DND-41 (cell line): Measurements from ENCODE around the gene IDH3A.

Experiments
- ATAC-seq: fragments of 200-7000 bp; cut with Tn5 transposase; 3 replicates; pipeline ENCODE4 v1.9.1; 2021; ENCODE audit warnings: low read depth; ENCODE audit not compliant: insufficient read depth
- DNase-seq: peaks from one replicate; pipeline ENCODE4 v3.0.0-alpha.2; 2020
- H2AFZ ChIP-seq: 2 replicates; pipeline ENCODE4 v1.6.0; 2012; ENCODE audit warnings: low read depth, low read length
- H3K27ac ChIP-seq: 2 replicates; pipeline ENCODE4 v1.5.1; 2012; ENCODE audit warnings: low read length, inconsistent platforms
- H3K27me3 ChIP-seq: fragments of 200-600 bp; sonication (generic); 2 replicates; pipeline ENCODE4 v1.6.0; 2012; ENCODE audit warnings: low read length, mild to moderate bottlenecking, inconsistent platforms; ENCODE audit not compliant: insufficient read depth, poor library complexity
- H3K36me3 ChIP-seq: 2 replicates; pipeline ENCODE4 v1.5.1; 2012; ENCODE audit warnings: low read length, inconsistent platforms; ENCODE audit not compliant: insufficient read depth
- H3K4me1 ChIP-seq: 2 replicates; pipeline ENCODE4 v1.5.1; 2012; ENCODE audit warnings: mild to moderate bottlenecking, low read length; ENCODE audit not compliant: insufficient read depth
- H3K4me2 ChIP-seq: 2 replicates; pipeline ENCODE4 v1.6.0; 2012; ENCODE audit warnings: mild to moderate bottlenecking, moderate library complexity, low read length, inconsistent platforms; ENCODE audit not compliant: insufficient read depth
- H3K4me3 ChIP-seq, 2 experiments: fragments of 200-600 bp in 1 of 2; shearing (Covaris generic) in 1 of 2; 2 replicates each; pipeline ENCODE4 v1.5.1; 2012 to 2016; ENCODE audit warnings: inconsistent platforms in 2 of 2, low read length in 2 of 2, mild to moderate bottlenecking in 2 of 2, low read depth in 1 of 2, moderate library complexity in 1 of 2
- H3K79me2 ChIP-seq: 2 replicates; pipeline ENCODE4 v1.6.0; 2012; ENCODE audit warnings: low read length, inconsistent platforms; ENCODE audit not compliant: insufficient read depth
- H3K9ac ChIP-seq: 2 replicates; pipeline ENCODE4 v1.6.0; 2012; ENCODE audit warnings: low read depth, mild to moderate bottlenecking, inconsistent platforms, low read length, moderate library complexity
- H3K9me3 ChIP-seq: 2 replicates; pipeline ENCODE4 v1.5.1; 2012; ENCODE audit warnings: low read length, moderate library complexity, mild to moderate bottlenecking, inconsistent platforms; ENCODE audit not compliant: insufficient read depth, severe bottlenecking
- H4K20me1 ChIP-seq: 2 replicates; pipeline ENCODE4 v1.6.0; 2012; ENCODE audit warnings: low read length; ENCODE audit not compliant: insufficient read depth
- CTCF ChIP-seq: IDR thresholded peaks from 2 replicates; pipeline ENCODE4 v1.5.1; 2012; ENCODE audit warnings: borderline replicate concordance, low read length, moderate library complexity, mild to moderate bottlenecking; ENCODE audit not compliant: poor library complexity, severe bottlenecking; ENCODE audit errors: extremely low read depth
- EZH2 ChIP-seq: IDR thresholded peaks from 3 replicates; pipeline ENCODE4 v1.6.1; 2012; ENCODE audit warnings: borderline replicate concordance, low read depth, mild to moderate bottlenecking, moderate library complexity, low read length, inconsistent platforms; ENCODE audit not compliant: severe bottlenecking

Gene IDH3A

GRCh38 chr15:78156653-78157052 is 7.5 kb downstream of the IDH3A start:
- DNase-seq (no peak), ATAC-seq (no peak)
- TF ChIP-seq EZH2 (no peak), CTCF (no peak)
- Histone ChIP-seq H3K4me1 (peaks cover 16% of the 10 kb centered on the region), H3K4me2 (no peak overlapping the region), H3K4me3 (no peak overlapping the region), H3K79me2 (peaks cover 42% of the 10 kb centered on the region), H3K9ac (no peak overlapping the region), H4K20me1 (peaks cover 4% of the 10 kb centered on the region; the same call in 1 of the 2 replicates), H2AFZ (no peak overlapping the region), H3K9me3 (no peaks in the 10 kb centered on the region), H3K27me3 (no peaks in the 10 kb centered on the region), H3K36me3 (peaks cover 66% of the 10 kb centered on the region), H3K27ac (no peak overlapping the region)

GRCh38 chr15:78157203-78157602 is 8.0 kb downstream of the IDH3A start:
- Histone ChIP-seq H3K9ac (no peak overlapping the region), H3K4me1 (peaks cover 14% of the 10 kb centered on the region), H3K27me3 (no peaks in the 10 kb centered on the region), H3K79me2 (peaks cover 38% of the 10 kb centered on the region), H3K9me3 (no peaks in the 10 kb centered on the region), H3K4me3 (no peak overlapping the region), H2AFZ (no peak overlapping the region), H3K36me3 (peaks cover 71% of the 10 kb centered on the region), H3K4me2 (no peak overlapping the region), H3K27ac (no peak overlapping the region), H4K20me1 (peaks cover 4% of the 10 kb centered on the region; the same call in 1 of the 2 replicates)
- DNase-seq (no peak), ATAC-seq (no peak)
- TF ChIP-seq CTCF, result no peak
- no peak for TF ChIP-seq EZH2

- Histone ChIP-seq H3K27me3 (no peaks in the 10 kb centered on the region), H3K9me3 (no peaks in the 10 kb centered on the region), H3K4me3 (no peak overlapping the region), H3K9ac (no peak overlapping the region), H2AFZ (no peak overlapping the region), H3K79me2 (peaks cover 19% of the 10 kb centered on the region), H3K4me2 (no peak overlapping the region), H3K4me1 (peaks cover 2% of the 10 kb centered on the region), H4K20me1 (no peaks in the 10 kb centered on the region), H3K36me3 (peaks cover 77% of the 10 kb centered on the region), H3K27ac (no peak overlapping the region)
- ATAC-seq, result no peak
- DNase-seq, result no peak
- TF ChIP-seq CTCF (no peak), EZH2 (no peak)
Observed at GRCh38 chr15:78159395-78159794, 10.2 kb downstream of the IDH3A start.

GRCh38 chr15:78162038-78162437 is 12.9 kb downstream of the IDH3A start:
- H3K36me3 ChIP-seq, result peaks cover 81% of the 10 kb centered on the region

More at GRCh38 chr15:78162038-78162437, 12.9 kb downstream of the IDH3A start:
- H2AFZ ChIP-seq, result no peak overlapping the region
- DNase-seq (peak; percentile 68), ATAC-seq (peak; percentile 83)
- H3K4me1 ChIP-seq, result peaks cover 12% of the 10 kb centered on the region
- H3K4me2 ChIP-seq, result no peak overlapping the region
- H4K20me1 ChIP-seq, result no peaks in the 10 kb centered on the region
- no peaks in the 10 kb centered on the region for H3K27me3 ChIP-seq
- peaks cover 5% of the 10 kb centered on the region; the same call in 1 of the 2 replicates for H3K79me2 ChIP-seq
- H3K9ac ChIP-seq, result no peak overlapping the region
- no peak overlapping the region for H3K4me3 ChIP-seq
- H3K27ac ChIP-seq, result no peak overlapping the region; the same call in 1 of the 2 replicates
- no peak for TF ChIP-seq EZH2
- no peak for TF ChIP-seq CTCF
- no peaks in the 10 kb centered on the region for H3K9me3 ChIP-seq
